ENCODE measurements around the gene SCIN.
"Not testable (repeated sequence)": the region's sequence is repeated elsewhere in the genome, so short reads cannot be mapped to it uniquely, and the experiment has no call there.

SCIN gene

DNA sequence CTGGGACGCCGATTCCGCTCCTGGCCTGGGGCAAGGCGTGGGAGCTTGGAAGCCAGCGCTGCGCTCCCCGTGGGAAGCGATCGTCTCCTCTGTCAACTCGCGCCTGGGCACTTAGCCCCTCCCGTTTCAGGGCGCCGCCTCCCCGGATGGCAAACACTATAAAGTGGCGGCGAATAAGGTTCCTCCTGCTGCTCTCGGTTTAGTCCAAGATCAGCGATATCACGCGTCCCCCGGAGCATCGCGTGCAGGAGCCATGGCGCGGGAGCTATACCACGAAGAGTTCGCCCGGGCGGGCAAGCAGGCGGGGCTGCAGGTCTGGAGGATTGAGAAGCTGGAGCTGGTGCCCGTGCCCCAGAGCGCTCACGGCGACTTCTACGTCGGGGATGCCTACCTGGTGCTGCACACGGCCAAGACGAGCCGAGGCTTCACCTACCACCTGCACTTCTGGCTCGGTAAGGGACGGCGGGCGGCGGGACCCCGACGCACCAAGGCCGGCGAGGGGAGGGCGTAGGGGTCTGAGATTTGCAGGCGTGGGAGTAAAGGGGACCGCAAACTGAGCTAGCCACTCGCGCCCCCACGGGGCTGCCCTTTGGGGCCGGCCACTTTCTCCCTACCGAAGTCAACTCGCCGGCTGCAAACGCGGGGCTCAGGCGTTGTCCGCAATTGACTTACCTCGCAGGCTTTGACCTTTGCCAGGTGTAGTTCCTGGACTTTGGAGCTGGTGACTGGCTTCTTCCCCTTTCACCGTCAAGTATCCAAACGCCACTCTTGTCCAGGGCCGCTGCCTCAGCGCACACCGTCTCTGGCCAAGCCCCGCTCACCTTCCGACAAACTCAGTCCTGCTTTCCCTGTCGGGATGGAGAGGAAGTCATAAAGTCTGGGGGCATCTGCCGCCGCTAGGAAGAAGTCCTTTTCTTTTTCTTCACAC, at the start of gene SCIN:
SCIN (plus strand) TSS at position 187 of the 928 bp plus-strand sequence; CDS start at position 254, 67 bp downstream.
- no peak for DNase-seq (ENCODE audit: low spot score)

- DNase-seq (ENCODE audit: low spot score): peak; percentile 40
Measured at GRCh38 chr7:12524794-12525386, 45.6 kb upstream of the SCIN start.

- not testable (repeated sequence) for DNase-seq (ENCODE audit: low spot score)
Measured at GRCh38 chr7:12526693-12527092, 43.8 kb upstream of the SCIN start.

DNA sequence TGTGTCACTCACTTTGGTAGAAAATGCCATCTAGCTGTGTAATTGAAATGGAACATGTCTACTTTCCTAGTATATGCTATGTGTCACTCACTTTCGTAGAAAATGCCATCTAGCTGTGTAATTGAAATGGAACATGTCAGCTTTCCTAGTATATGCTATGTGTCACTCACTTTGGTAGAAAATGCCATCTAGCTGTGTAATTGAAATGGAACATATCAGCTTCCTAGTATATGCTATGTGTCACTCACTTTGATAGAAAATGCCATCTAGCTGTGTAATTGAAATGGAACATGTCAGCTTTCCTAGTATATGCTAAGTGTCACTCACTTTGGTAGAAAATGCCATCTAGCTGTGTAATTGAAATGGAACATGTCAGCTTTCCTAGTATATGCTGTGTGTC, 42.9 kb upstream of the SCIN start:
- DNase-seq (ENCODE audit: low spot score): not testable (repeated sequence)

DNA sequence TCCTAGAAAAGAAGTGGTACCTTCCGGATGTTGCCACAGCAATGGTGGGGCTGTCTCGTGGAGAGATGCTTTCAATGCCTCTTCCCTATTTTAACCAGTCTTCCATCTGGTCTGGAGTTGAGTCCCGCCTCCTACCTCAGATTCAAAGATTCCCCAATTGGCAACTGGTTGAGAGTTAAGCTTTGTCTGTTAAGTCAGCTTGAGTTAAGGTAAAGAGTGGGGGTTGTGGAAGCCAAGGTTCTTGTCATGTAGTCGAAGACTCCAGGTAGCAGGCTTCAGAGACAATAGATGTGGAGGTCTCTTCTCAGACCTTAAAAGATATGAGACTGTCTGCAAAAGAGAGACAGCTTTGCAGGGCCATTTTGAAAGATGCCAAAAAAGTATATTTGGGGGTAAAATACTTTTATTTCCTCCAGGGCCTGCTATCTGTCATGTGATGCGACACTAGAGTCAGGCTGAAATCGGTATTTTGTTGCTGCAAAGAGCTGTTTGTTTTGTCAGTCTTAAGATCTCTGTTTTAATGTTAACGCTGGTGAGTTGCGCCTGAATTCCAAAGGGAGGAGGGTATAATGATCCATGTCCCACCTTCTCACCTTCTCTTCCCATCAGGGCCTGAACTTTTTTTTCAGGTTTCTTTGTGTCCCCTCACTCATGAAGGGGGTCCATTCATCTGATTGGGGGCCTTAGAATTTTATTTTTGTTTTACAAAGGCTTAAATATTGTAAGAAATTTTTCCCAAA, 40.4 kb upstream of the SCIN start:
- no peak for DNase-seq (ENCODE audit: low spot score)

- DNase-seq (ENCODE audit: low spot score): no peak
Measured at GRCh38 chr7:12531784-12532183, 38.7 kb upstream of the SCIN start.

DNA sequence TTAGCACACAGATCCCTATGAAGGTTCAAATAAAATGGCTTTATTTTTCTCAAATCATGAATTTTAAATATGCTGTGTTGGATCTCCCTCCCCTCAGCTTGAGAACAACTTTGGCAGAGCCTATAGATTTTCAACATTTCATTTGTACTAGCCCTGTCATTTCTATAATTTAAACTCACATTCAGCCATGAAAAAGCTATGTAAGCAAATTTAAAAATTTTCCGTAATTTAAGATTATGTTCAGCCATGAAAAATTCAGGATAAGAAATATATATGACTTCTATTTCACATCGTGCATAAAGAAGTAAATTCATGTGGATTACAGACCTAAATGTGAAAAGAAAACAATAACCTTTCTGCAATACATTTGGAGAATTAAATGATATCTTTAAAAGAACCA, 36.5 kb upstream of the SCIN start:
- no peak for DNase-seq (ENCODE audit: low spot score)

- DNase-seq (ENCODE audit: low spot score): no peak
Measured at GRCh38 chr7:12539681-12540080, 30.8 kb upstream of the SCIN start.

DNA sequence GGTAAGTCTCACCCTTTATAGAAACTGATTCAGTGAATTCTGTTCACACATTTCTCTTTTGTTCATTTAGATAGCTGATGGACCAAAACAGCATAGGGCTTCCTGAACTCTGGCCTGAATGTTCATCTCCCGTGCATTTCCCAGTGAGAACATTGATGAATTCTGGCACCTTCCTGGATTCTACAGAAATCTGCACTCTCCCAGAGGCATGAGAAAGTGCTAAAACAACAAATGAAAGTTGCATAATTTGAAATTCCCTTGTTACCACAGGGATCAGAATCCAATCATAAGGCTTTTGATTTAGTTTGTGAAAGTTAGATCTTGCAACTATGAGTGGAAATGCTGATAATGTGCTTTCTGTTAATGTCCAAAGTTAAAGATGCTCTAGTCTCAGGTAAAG, 29.7 kb upstream of the SCIN start:
- DNase-seq (ENCODE audit: low spot score): no peak

- no peak for DNase-seq (ENCODE audit: low spot score)
Measured at GRCh38 chr7:12543586-12543985, 26.9 kb upstream of the SCIN start.

DNA sequence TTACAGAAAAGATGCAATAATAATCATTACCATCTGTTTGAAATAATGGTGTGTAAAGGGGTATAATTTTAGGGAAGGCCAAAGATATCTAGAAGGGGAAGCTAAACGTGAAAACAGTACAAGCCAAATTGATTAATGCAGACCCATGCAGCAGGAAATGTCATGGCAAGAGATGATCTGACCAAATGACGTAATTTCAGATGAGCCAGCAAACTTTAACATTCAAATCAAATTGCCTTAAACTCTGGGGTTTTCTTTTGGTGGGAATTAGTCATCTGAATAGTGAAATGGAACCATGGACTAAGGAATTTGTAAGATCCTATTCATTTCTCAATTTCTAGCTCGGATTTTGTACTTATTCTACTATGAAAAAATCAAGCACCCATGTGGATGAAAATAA, 21.4 kb upstream of the SCIN start:
- no peak for DNase-seq (ENCODE audit: low spot score)

GRCh38 chr7:12550956-12551355, 19.6 kb upstream of the SCIN start:
- DNase-seq (ENCODE audit: low spot score): no peak

DNA sequence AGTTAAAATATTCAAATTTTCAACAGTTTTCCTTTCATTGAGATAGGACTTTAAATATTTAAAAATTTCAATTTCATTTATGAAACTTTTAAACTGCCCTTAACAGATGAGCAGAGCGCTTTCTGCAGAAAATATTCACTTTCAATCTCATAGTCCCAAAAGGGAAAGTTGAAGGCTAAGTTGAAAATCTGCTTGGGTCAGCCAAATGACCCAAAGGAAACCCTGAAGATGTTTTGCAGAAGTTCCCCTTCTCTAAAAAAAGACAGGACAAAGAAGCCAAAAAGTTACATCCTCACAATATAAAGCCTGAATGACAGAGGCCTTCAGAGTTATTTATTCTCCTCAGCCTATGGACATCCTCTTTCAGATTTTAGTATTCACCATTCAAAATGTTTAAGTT, 17.6 kb upstream of the SCIN start:
- no peak for DNase-seq (ENCODE audit: low spot score)

DNA sequence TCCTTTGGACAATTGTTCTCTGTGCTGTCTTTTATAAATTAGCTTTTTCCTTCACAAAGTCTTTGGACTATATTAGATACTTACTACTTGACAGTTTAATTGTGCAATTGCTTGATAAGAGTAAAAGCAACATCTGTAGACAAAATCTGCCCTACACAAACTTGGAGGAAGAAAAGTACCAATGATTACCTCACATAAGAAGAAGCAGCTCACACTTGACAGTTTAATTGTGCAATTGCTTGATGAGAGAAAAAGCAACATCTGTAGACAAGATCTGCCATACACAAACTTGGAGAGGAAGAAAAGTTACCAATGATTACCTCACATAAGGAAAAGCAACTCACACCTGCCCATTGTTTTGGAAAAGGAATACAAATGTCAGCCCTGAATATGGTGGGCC, 17.1 kb upstream of the SCIN start:
- no peak for DNase-seq (ENCODE audit: low spot score)

GRCh38 chr7:12554351-12554750, 16.2 kb upstream of the SCIN start:
- DNase-seq (ENCODE audit: low spot score): no peak

- no peak for DNase-seq (ENCODE audit: low spot score)
Measured at GRCh38 chr7:12554872-12555271, 15.6 kb upstream of the SCIN start.

DNA sequence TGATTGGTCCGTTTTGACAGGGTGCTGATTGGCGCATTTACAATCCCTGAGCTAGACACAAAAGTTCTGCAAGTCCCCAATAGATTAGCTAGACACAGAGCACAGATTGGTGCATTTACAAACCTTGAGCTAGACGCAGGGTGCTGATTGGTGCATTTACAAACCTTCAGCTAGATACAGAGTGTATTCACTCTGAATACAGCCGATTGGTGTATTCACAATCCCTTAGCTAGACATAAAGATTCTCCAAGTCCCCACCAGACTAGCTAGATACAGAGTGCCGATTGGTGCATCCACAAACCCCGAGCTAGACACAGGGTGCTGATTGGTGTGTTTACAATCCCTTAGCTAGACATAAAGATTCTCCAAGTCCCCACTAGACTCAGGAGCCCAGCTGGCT, 14.8 kb upstream of the SCIN start:
- not testable (repeated sequence) for DNase-seq (ENCODE audit: low spot score)

GRCh38 chr7:12556139-12556792, 14.3 kb upstream of the SCIN start:
- not testable (repeated sequence) for DNase-seq (ENCODE audit: low spot score)

DNA sequence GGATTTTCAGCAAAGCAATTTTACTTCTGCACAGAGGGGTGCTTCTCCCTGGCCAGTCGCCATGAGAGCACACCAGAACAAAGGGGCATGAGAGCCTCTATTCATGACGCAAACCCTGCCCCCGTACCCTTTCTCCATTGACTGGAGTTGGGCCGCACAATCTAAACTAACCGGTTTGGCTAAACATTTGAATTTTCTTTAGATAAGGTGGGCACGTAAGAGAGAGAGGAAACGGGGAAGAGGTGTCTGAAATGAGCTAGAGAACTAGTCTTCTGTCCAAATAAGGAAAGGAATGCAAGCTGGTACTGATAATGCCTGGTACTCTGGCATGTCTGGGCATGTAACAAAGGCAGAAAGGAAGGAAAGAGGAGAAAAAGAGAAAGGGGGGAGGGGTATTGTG, 13.2 kb upstream of the SCIN start:
- no peak for DNase-seq (ENCODE audit: low spot score)

GRCh38 chr7:12564996-12565764, 5.3 kb upstream of the SCIN start:
- no peak for DNase-seq (ENCODE audit: low spot score)

- DNase-seq (ENCODE audit: low spot score): no peak
Measured at GRCh38 chr7:12565873-12566272, 4.6 kb upstream of the SCIN start.

DNA sequence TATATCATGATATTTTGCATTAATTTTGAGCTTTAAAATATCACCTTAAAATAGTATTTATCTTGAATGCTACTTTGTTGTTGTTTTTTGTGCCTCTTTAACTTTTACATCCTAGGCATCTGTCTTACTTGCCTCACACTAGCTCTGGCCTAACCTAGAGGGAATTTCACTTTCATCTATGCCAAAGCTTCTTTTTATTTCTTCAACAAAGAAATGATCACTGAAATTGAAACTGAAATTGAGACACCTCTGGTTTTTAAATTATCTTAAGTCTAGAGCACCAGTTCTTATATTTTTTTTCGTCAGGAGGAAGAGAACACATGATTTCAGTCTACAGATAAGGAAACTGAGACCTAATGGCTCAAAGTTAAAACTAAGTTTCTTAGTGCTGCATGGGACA, 3.5 kb upstream of the SCIN start:
- no peak for DNase-seq (ENCODE audit: low spot score)

All from hematopoietic multipotent progenitor cell treated with erythropoietin and hydrocortisone succinate and interleukin-3 and kit ligand, for 17 days (in vitro differentiated cells).